ENCODE measurements around the gene ERICH6.
A peak's percentile ranks its signal among the peaks of the same experiment; 100 is the strongest.

The ERICH6 gene

DNA sequence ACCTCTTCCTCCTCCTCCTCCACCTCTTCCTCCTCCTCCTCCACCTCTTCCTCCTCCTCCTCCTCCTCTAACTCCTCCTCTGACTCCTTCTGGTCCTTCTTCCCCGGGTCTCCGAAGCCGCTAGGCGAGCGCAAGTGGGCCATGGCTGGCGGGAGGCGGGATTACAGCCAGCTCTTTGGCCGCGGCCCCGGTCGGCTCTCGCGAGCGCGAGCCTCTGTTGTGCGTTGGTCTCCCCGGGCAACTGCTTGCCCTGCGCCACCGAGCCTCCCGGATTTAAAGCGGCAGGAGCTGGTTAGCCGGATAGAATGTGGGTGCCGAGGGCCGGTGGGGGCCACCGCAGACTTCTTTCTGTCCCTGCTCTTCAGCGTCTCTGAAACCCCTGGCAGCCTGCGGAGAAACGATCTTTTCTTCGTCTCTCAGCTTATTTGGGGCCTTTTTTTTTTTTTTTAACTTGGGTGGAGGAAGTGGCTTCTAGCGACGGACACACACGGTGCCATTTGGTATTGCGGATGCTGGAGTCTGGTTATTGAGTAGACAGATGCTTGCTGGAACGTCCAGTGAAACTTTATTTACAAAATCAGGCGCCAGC lies at the start of gene ERICH6:
Gene ERICH6, minus strand, starts transcription at position 165 of the 589 bp plus-strand sequence. Its CDS starts 22 bp downstream, at position 143.
- no peaks in the 10 kb centered on the region for H3K9me3 ChIP-seq (ENCODE audit: control insufficient read depth in 2 of 2, low read length in 2 of 2)
- peak within 1 kb of the TSS; percentile 92 to 93 for H3K9ac ChIP-seq (ENCODE audit: low read length in 2 of 2)
- H3K36me3 ChIP-seq (ENCODE audit: control insufficient read depth in 2 of 2, insufficient read depth in 2 of 2, low read length in 2 of 2): peaks cover 0 to 2% of the 10 kb centered on the region in 2 donors
- H3K27me3 ChIP-seq (ENCODE audit: control insufficient read depth in 1 of 2, insufficient read depth in 2 of 2, low read length in 2 of 2): no peaks in the 10 kb centered on the region
- peaks cover 7% of the 10 kb centered on the region for H3K4me1 ChIP-seq (ENCODE audit: control insufficient read depth, insufficient read depth, low read length)
- peak within 1 kb of the TSS; percentile 84 to 93 for H3K4me3 ChIP-seq (ENCODE audit: low read length in 2 of 2)
- peak within 1 kb of the TSS; percentile 55 for H3K27ac ChIP-seq (ENCODE audit: low read length)

- no peaks in the 10 kb centered on the region for H3K9me3 ChIP-seq (ENCODE audit: control insufficient read depth in 2 of 2, low read length in 2 of 2)
- no peaks in the 10 kb centered on the region for H3K27me3 ChIP-seq (ENCODE audit: control insufficient read depth in 1 of 2, insufficient read depth in 2 of 2, low read length in 2 of 2)
- H3K27ac ChIP-seq (ENCODE audit: low read length): no peak overlapping the region
- peaks cover 9% of the 10 kb centered on the region for H3K4me1 ChIP-seq (ENCODE audit: control insufficient read depth, insufficient read depth, low read length)
- H3K36me3 ChIP-seq (ENCODE audit: control insufficient read depth in 2 of 2, insufficient read depth in 2 of 2, low read length in 2 of 2): no peaks in the 10 kb centered on the region
- no peak overlapping the region for H3K4me3 ChIP-seq (ENCODE audit: low read length in 2 of 2)
- no peak overlapping the region for H3K9ac ChIP-seq (ENCODE audit: low read length in 2 of 2)
Observed at GRCh38 chr3:150751781-150752263, 48.1 kb upstream of the ERICH6 start.

DNA sequence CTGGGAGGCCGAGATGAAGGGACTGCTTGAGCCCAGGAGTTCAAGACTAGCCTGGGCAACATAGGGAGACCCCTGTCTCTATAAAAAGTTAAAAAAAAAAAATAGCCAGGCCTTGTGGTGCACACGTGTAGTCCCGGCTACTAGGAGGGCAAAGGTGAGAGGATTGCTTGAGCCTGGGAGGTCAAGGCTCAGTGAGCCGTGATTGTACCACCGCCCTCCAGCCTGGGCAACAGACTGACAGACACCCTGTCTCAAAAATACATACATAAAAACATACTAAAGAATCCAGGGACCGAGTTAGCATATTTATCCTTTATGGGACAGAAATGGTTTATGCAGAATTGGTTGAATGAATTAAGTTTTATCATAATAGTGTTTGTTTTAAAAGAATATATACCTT lies 45.5 kb upstream of the ERICH6 start:
- no peak overlapping the region for H3K9ac ChIP-seq (ENCODE audit: low read length in 2 of 2)
- H3K9me3 ChIP-seq (ENCODE audit: control insufficient read depth in 2 of 2, low read length in 2 of 2): no peaks in the 10 kb centered on the region
- H3K4me3 ChIP-seq (ENCODE audit: low read length in 2 of 2): no peak overlapping the region
- no peaks in the 10 kb centered on the region for H3K27me3 ChIP-seq (ENCODE audit: control insufficient read depth in 1 of 2, insufficient read depth in 2 of 2, low read length in 2 of 2)
- no peak overlapping the region for H3K27ac ChIP-seq (ENCODE audit: low read length)
- H3K36me3 ChIP-seq (ENCODE audit: control insufficient read depth in 2 of 2, insufficient read depth in 2 of 2, low read length in 2 of 2): no peaks in the 10 kb centered on the region
- peaks cover 9% of the 10 kb centered on the region for H3K4me1 ChIP-seq (ENCODE audit: control insufficient read depth, insufficient read depth, low read length)

GRCh38 chr3:150748684-150749047 lies 44.9 kb upstream of the ERICH6 start:
- Histone ChIP-seq H3K27me3 (ENCODE audit: control insufficient read depth in 1 of 2, insufficient read depth in 2 of 2, low read length in 2 of 2) (no peaks in the 10 kb centered on the region), H3K9me3 (ENCODE audit: control insufficient read depth in 2 of 2, low read length in 2 of 2) (no peaks in the 10 kb centered on the region), H3K36me3 (ENCODE audit: control insufficient read depth in 2 of 2, insufficient read depth in 2 of 2, low read length in 2 of 2) (no peaks in the 10 kb centered on the region), H3K4me3 (ENCODE audit: low read length in 2 of 2) (no peak overlapping the region), H3K4me1 (ENCODE audit: control insufficient read depth, insufficient read depth, low read length) (peaks cover 10% of the 10 kb centered on the region), H3K9ac (ENCODE audit: low read length in 2 of 2) (no peak overlapping the region), H3K27ac (ENCODE audit: low read length) (no peak overlapping the region)

DNA sequence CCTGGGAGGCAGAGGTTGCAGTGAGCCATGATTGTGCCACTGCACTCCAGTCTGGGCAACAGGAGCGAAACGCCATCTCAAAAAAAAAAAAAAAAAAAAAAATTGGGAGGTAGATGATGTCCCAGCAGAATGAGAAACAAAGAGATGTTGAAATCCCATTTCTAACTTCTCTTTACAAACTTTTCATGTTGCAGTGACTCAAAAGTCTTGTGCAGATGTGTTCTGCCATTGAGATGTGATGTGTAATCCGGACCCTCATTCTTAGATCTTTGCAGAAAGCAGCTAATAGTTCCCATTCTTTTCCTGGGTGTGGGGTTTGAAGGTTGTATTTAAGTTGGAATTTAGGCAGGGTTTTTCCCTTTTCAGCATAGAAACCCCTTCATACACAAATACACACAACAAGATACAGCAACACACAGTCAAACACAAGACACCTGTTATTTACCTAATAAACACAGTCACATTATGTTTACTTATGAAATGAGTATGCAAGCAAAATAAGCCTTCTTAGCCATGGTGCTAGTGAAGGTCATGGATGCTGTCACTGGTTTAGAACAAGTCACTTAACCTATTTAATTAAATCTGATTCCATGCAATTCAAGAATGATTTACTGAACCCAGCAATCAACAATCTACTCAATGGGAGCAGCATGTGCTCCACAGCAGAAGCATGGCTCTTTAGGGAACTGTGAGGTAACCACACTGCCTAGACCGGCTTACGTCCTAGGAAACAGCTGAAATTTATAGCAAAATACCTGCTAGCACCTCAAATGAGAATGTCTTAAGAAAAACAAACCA lies 44.4 kb upstream of the ERICH6 start:
- Histone ChIP-seq H3K27me3 (ENCODE audit: control insufficient read depth in 1 of 2, insufficient read depth in 2 of 2, low read length in 2 of 2) (no peaks in the 10 kb centered on the region), H3K9me3 (ENCODE audit: control insufficient read depth in 2 of 2, low read length in 2 of 2) (no peaks in the 10 kb centered on the region), H3K9ac (ENCODE audit: low read length in 2 of 2) (no peak overlapping the region), H3K4me3 (ENCODE audit: low read length in 2 of 2) (no peak overlapping the region), H3K4me1 (ENCODE audit: control insufficient read depth, insufficient read depth, low read length) (peaks cover 11% of the 10 kb centered on the region), H3K36me3 (ENCODE audit: control insufficient read depth in 2 of 2, insufficient read depth in 2 of 2, low read length in 2 of 2) (no peaks in the 10 kb centered on the region), H3K27ac (ENCODE audit: low read length) (no peak overlapping the region)

DNA sequence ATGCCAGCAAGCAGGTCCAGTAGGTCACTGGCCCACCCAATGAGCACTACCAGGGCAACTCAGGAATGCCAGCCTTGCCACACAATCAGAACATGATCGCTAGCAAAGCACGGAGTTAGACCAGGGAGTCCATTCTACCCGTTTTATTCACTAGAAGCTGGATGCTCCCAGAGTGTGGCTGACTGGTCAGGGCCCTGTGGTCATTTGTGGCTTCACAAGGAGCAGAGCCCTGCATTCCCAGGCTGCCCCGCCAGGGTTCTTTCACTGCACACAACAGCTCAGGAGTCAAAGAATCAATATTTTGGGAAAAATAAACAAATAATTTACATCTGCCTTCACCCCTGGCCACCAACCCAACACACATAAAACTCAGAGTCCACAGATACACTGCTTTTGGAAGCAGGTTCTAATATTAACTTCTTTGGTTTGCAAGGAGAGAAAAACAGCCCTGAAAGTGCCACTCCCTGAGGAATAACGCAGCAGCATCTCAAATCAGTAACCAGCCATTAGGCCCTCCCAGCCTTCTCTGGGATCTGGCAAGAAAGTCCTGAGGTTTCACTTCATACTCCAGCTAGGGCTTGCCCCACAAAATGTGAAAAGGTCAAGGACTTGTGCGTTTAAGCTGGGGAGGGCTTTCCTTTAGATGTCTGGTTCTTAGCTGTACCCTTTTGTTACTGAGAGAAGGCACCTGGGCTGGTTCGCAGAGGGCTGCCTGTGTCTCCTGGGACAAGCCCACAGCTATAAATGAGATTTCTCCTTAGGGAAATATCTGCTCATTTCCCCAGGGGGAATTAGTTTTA lies 43.3 kb upstream of the ERICH6 start:
- H3K27me3 ChIP-seq (ENCODE audit: control insufficient read depth in 1 of 2, insufficient read depth in 2 of 2, low read length in 2 of 2): no peaks in the 10 kb centered on the region
- peaks cover 6 to 7% of the 10 kb centered on the region in 2 donors for H3K36me3 ChIP-seq (ENCODE audit: control insufficient read depth in 2 of 2, insufficient read depth in 2 of 2, low read length in 2 of 2)
- H3K9me3 ChIP-seq (ENCODE audit: control insufficient read depth in 2 of 2, low read length in 2 of 2): no peaks in the 10 kb centered on the region
- peaks cover 6% of the 10 kb centered on the region for H3K4me1 ChIP-seq (ENCODE audit: control insufficient read depth, insufficient read depth, low read length)
- no peak overlapping the region for H3K4me3 ChIP-seq (ENCODE audit: low read length in 2 of 2)
- no peak overlapping the region for H3K27ac ChIP-seq (ENCODE audit: low read length)
- no peak overlapping the region for H3K9ac ChIP-seq (ENCODE audit: low read length in 2 of 2)

GRCh38 chr3:150745832-150746231 lies 42.1 kb upstream of the ERICH6 start:
- H3K9ac ChIP-seq (ENCODE audit: low read length in 2 of 2): no peak overlapping the region
- no peaks in the 10 kb centered on the region for H3K27me3 ChIP-seq (ENCODE audit: control insufficient read depth in 1 of 2, insufficient read depth in 2 of 2, low read length in 2 of 2)
- peaks cover 4% of the 10 kb centered on the region for H3K4me1 ChIP-seq (ENCODE audit: control insufficient read depth, insufficient read depth, low read length)
- H3K9me3 ChIP-seq (ENCODE audit: control insufficient read depth in 2 of 2, low read length in 2 of 2): no peaks in the 10 kb centered on the region
- H3K27ac ChIP-seq (ENCODE audit: low read length): no peak overlapping the region
- H3K36me3 ChIP-seq (ENCODE audit: control insufficient read depth in 2 of 2, insufficient read depth in 2 of 2, low read length in 2 of 2): peaks cover 11 to 12% of the 10 kb centered on the region in 2 donors
- no peak overlapping the region for H3K4me3 ChIP-seq (ENCODE audit: low read length in 2 of 2)

- Histone ChIP-seq H3K4me1 (ENCODE audit: control insufficient read depth, insufficient read depth, low read length) (peaks cover 4% of the 10 kb centered on the region), H3K4me3 (ENCODE audit: low read length in 2 of 2) (no peak overlapping the region), H3K27me3 (ENCODE audit: control insufficient read depth in 1 of 2, insufficient read depth in 2 of 2, low read length in 2 of 2) (no peaks in the 10 kb centered on the region), H3K36me3 (ENCODE audit: control insufficient read depth in 2 of 2, insufficient read depth in 2 of 2, low read length in 2 of 2) (peaks cover 11 to 12% of the 10 kb centered on the region in 2 donors), H3K9ac (ENCODE audit: low read length in 2 of 2) (no peak overlapping the region), H3K9me3 (ENCODE audit: control insufficient read depth in 2 of 2, low read length in 2 of 2) (no peaks in the 10 kb centered on the region), H3K27ac (ENCODE audit: low read length) (no peak overlapping the region)
Observed at GRCh38 chr3:150744919-150745211, 41.1 kb upstream of the ERICH6 start.

DNA sequence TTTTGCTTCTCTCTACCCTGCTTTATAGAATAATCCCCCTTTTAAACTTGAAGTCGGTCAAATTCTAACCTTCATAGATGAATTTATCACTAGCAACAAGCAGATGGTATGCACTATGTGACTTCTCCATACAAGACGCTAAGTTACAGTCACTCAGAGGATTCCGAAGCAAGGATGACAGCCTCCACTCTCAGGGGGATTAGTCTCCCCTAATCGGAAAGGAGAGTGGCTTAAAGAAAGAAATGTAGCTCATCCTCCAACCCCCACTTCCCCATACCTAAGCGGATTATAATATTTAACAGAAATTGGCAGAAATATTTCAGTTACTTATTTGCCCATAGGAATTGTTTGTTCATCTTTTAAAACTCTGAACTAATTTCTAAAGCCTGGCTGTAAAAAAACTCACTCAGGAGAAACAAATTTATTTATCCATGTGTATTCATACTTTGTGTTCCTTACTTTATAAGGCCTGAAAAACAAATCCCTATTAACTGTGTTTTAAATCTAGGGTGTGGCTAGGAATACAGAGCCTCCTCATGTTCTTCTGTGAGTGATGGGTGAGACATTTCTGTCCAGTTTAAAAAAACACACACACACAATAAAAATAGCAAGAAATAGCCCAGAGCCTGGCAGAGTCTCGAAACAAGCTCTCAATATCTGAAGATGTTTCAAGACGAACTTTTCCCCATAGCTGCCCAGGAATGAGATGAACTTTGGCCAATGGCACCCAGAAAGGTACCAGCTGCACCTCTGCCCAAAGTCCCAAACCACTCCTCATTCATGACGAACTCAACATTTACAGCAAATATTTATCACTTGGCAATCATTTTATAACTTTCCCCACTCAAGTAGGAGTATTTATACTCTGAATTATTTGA lies 40.6 kb upstream of the ERICH6 start:
- H3K27ac ChIP-seq (ENCODE audit: low read length): no peak overlapping the region
- H3K27me3 ChIP-seq (ENCODE audit: control insufficient read depth in 1 of 2, insufficient read depth in 2 of 2, low read length in 2 of 2): no peaks in the 10 kb centered on the region
- H3K4me3 ChIP-seq (ENCODE audit: low read length in 2 of 2): no peak overlapping the region
- peaks cover 4% of the 10 kb centered on the region for H3K4me1 ChIP-seq (ENCODE audit: control insufficient read depth, insufficient read depth, low read length)
- H3K36me3 ChIP-seq (ENCODE audit: control insufficient read depth in 2 of 2, insufficient read depth in 2 of 2, low read length in 2 of 2): peaks cover 11 to 12% of the 10 kb centered on the region in 2 donors
- no peaks in the 10 kb centered on the region for H3K9me3 ChIP-seq (ENCODE audit: control insufficient read depth in 2 of 2, low read length in 2 of 2)
- H3K9ac ChIP-seq (ENCODE audit: low read length in 2 of 2): no peak overlapping the region

GRCh38 chr3:150743508-150743907 lies 39.8 kb upstream of the ERICH6 start:
- Histone ChIP-seq H3K4me1 (ENCODE audit: control insufficient read depth, insufficient read depth, low read length) (peaks cover 4% of the 10 kb centered on the region), H3K9ac (ENCODE audit: low read length in 2 of 2) (no peak overlapping the region), H3K27me3 (ENCODE audit: control insufficient read depth in 1 of 2, insufficient read depth in 2 of 2, low read length in 2 of 2) (no peaks in the 10 kb centered on the region), H3K36me3 (ENCODE audit: control insufficient read depth in 2 of 2, insufficient read depth in 2 of 2, low read length in 2 of 2) (peaks cover 11 to 12% of the 10 kb centered on the region in 2 donors), H3K27ac (ENCODE audit: low read length) (no peak overlapping the region), H3K9me3 (ENCODE audit: control insufficient read depth in 2 of 2, low read length in 2 of 2) (no peaks in the 10 kb centered on the region), H3K4me3 (ENCODE audit: low read length in 2 of 2) (no peak overlapping the region)
